K562 (cell line): Measurements from ENCODE around the gene ZNF33A. TPM values are rescaled to one million over a fixed set of nuclear protein-coding genes. Genes with fewer than 3 reads are reported as not detected.

Source experiments
- ASH1L ChIP-seq: fragments of 450-650 bp; IDR thresholded peaks from 2 replicates; pipeline ENCODE4 v1.6.1; 2018; ENCODE audit warnings: borderline replicate concordance, mild to moderate bottlenecking, low read depth; ENCODE audit not compliant: partially characterized antibody
- CBX5 ChIP-seq: IDR thresholded peaks from 2 replicates; pipeline ENCODE4 v1.6.1; 2014; ENCODE audit warnings: low read depth, borderline replicate concordance
- EHMT2 ChIP-seq: fragments of 450-650 bp; IDR thresholded peaks from 2 replicates; pipeline ENCODE4 v1.6.1; 2018; ENCODE audit warnings: antibody characterized with exemption
- FOSL1 ChIP-seq: fragments of 200-800 bp; sonication (Bioruptor generic); conservative IDR thresholded peaks from 2 replicates; pipeline ENCODE4 v1.6.1; 2016; ENCODE audit warnings: missing genetic modification characterization, missing compliant biosample characterization
- GTF2E2 ChIP-seq: fragments of 200-800 bp; sonication (Bioruptor generic); IDR thresholded peaks from 2 replicates; pipeline ENCODE4 v1.6.1; 2016; ENCODE audit warnings: missing genetic modification characterization, missing compliant biosample characterization
- HMG20A ChIP-seq: fragments of 450-650 bp; formaldehyde crosslinking; conservative IDR thresholded peaks from 2 replicates; pipeline ENCODE4 v1.4.0; 2020; ENCODE audit warnings: mild to moderate bottlenecking, mixed read lengths
- JUNB ChIP-seq: fragments of 450-650 bp; formaldehyde crosslinking; conservative IDR thresholded peaks from 2 replicates; pipeline ENCODE4 v1.4.0; 2020; ENCODE audit warnings: mild to moderate bottlenecking
- KLF6 ChIP-seq: fragments of 250-450 bp; sonication (Bioruptor Pico); IDR thresholded peaks from 2 replicates; pipeline ENCODE4 v1.4.0; 2020; ENCODE audit warnings: mild to moderate bottlenecking, moderate library complexity, borderline replicate concordance
- MYBL2 ChIP-seq, 2 experiments: fragments of 450-650 bp in 1 of 2; sonication (generic) in 1 of 2; formaldehyde crosslinking in 1 of 2; IDR thresholded peaks; 2 replicates each; pipeline versions ENCODE4 v1.6.1 to v1.8.1; 2017 to 2022; ENCODE audit warnings: borderline replicate concordance in 1 of 2, inconsistent platforms in 1 of 2, low read depth in 1 of 2, mild to moderate bottlenecking in 1 of 2, missing genetic modification reagents in 1 of 2, moderate library complexity in 1 of 2
- NR2C1 ChIP-seq, 2 experiments: fragments of 450-650 bp; IDR thresholded peaks; 2 replicates each; pipeline ENCODE4 v1.6.1; 2017; ENCODE audit warnings: mild to moderate bottlenecking in 2 of 2, antibody characterized with exemption in 1 of 2, inconsistent platforms in 1 of 2, missing compliant biosample characterization in 1 of 2, missing genetic modification characterization in 1 of 2
- THAP7 ChIP-seq: fragments of 250-450 bp; sonication (Bioruptor Pico); IDR thresholded peaks from 2 replicates; pipeline ENCODE4 v1.5.0; 2021
- ZNF384 ChIP-seq: IDR thresholded peaks from 2 replicates; pipeline ENCODE4 v1.6.1; 2012; ENCODE audit warnings: low read depth, low read length, improper control_type of control experiment
- ZNF584 ChIP-seq: fragments of 200-800 bp; sonication (Bioruptor generic); IDR thresholded peaks from 2 replicates; pipeline ENCODE4 v1.6.1; 2016; ENCODE audit warnings: low read depth, mild to moderate bottlenecking, missing genetic modification characterization, missing compliant biosample characterization
- ZNF655 ChIP-seq: fragments of 250-450 bp; sonication (Bioruptor Pico); IDR thresholded peaks from 2 replicates; pipeline ENCODE4 v1.5.0; 2021
- polyA plus RNA-seq, 8 experiments: library from polyadenylated mRNA; depleted of rRNA in 4 of 8; stranded (reverse) in 5 of 8; unstranded in 3 of 8; fragments of >200 nt; fragmentation: Nextera tagmentation in 2 of 8; fragmentation: Illumina TruSeq in 1 of 8; extraction: Ambion mirVana in 2 of 8; extraction: Trizol in 1 of 8; gene quantifications; 2 replicates each; pipeline versions ENCODE4 v1.2.1 to v1.2.3, GENCODE V29; 2011 to 2014; ENCODE audit warnings: inconsistent platforms in 1 of 8, missing spikeins in 1 of 8
- total RNA-seq, 7 experiments: library from RNA; depleted of rRNA in 6 of 7; stranded (reverse); fragments of >200 nt in 6 of 7; fragmentation: Illumina TruSeq in 2 of 7; extraction: Trizol in 2 of 7; gene quantifications; 2 replicates each; pipeline versions ENCODE4 v1.2.1 to v1.2.3, GENCODE V29; 2011 to 2021; ENCODE audit warnings: low replicate concordance in 1 of 7
- TF ChIP-seq, protein P1 (sequence below): fragments of 250-450 bp; sonication (Bioruptor Pico); IDR thresholded peaks from 2 replicates; pipeline ENCODE4 v1.8.0; 2021; ENCODE audit warnings: borderline replicate concordance, mild to moderate bottlenecking, moderate library complexity; ENCODE audit not compliant: poor library complexity, severe bottlenecking
- TF ChIP-seq, protein P2 (sequence below), 2 experiments: fragments of 450-650 bp; formaldehyde crosslinking in 1 of 2; IDR thresholded peaks; 2 replicates each; pipeline versions ENCODE4 v1.4.0 to v1.6.1; 2014 to 2020; ENCODE audit warnings: mild to moderate bottlenecking in 2 of 2, borderline replicate concordance in 1 of 2, low read depth in 1 of 2

ZNF33A gene
- total and polyA plus RNA-seq, 9 of the 15 experiments (the other 6 are each of a cell fraction or from before 2014, with no cell fraction given) = 8.1 to 27.5 (median 16.4) TPM

- no peak for TF ChIP-seq CBX5
- TF ChIP-seq EHMT2 = no peak
- 0 out of 2 replicates have a peak, but pooled peaks have one; percentile 32 for TF ChIP-seq MYBL2 (IDR thresholded peaks at IDR 0.05; ENCODE audit: low read depth)
- no peak for TF ChIP-seq MYBL2 (CRISPR knock-in tag; IDR thresholded peaks at IDR 0.05; ENCODE audit: borderline replicate concordance)
- no peak for TF ChIP-seq GTF2E2 (tag)
- TF ChIP-seq HMG20A = no peak
- TF ChIP-seq ZNF655 (CRISPR knock-in tag) = no peak
- TF ChIP-seq FOSL1 = no peak
- TF ChIP-seq KLF6 (CRISPR knock-in tag) = no peak
- TF ChIP-seq ZNF584 (CRISPR knock-in tag) = no peak
- no peak for TF ChIP-seq ZNF384
- no peak for TF ChIP-seq NR2C1 (IDR thresholded peaks at IDR 0.05)
- TF ChIP-seq NR2C1 (tag; IDR thresholded peaks at IDR 0.05) = no peak
- TF ChIP-seq THAP7 (CRISPR knock-in tag) = no peak
- peak; percentile 46 for TF ChIP-seq ASH1L
- TF ChIP-seq JUNB (CRISPR knock-in tag) = no peak
- TF ChIP-seq, protein P1, sequence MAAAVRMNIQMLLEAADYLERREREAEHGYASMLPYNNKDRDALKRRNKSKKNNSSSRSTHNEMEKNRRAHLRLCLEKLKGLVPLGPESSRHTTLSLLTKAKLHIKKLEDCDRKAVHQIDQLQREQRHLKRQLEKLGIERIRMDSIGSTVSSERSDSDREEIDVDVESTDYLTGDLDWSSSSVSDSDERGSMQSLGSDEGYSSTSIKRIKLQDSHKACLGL = no peak
- TF ChIP-seq, protein P2, sequence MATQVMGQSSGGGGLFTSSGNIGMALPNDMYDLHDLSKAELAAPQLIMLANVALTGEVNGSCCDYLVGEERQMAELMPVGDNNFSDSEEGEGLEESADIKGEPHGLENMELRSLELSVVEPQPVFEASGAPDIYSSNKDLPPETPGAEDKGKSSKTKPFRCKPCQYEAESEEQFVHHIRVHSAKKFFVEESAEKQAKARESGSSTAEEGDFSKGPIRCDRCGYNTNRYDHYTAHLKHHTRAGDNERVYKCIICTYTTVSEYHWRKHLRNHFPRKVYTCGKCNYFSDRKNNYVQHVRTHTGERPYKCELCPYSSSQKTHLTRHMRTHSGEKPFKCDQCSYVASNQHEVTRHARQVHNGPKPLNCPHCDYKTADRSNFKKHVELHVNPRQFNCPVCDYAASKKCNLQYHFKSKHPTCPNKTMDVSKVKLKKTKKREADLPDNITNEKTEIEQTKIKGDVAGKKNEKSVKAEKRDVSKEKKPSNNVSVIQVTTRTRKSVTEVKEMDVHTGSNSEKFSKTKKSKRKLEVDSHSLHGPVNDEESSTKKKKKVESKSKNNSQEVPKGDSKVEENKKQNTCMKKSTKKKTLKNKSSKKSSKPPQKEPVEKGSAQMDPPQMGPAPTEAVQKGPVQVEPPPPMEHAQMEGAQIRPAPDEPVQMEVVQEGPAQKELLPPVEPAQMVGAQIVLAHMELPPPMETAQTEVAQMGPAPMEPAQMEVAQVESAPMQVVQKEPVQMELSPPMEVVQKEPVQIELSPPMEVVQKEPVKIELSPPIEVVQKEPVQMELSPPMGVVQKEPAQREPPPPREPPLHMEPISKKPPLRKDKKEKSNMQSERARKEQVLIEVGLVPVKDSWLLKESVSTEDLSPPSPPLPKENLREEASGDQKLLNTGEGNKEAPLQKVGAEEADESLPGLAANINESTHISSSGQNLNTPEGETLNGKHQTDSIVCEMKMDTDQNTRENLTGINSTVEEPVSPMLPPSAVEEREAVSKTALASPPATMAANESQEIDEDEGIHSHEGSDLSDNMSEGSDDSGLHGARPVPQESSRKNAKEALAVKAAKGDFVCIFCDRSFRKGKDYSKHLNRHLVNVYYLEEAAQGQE (IDR thresholded peaks at IDR 0.05; ENCODE audit: borderline replicate concordance) = no peak
- TF ChIP-seq, protein P2 (CRISPR knock-in tag; IDR thresholded peaks at IDR 0.05; ENCODE audit: low read depth) = no peak
Measured at GRCh38 chr10:38010119-38010903, at the start of gene ZNF33A (continued).
